Memory B cell (primary cell): ENCODE measurements around the gene ZACN.
"Not testable (repeated sequence)": the region's sequence is repeated elsewhere in the genome, so short reads cannot be mapped to it uniquely, and the experiment has no call there.

Experiments
- ATAC-seq: fragments of 150-1000 bp; cut with Tn5 transposase; 2 replicates; pipeline ENCODE4 v1.10.0; 2021; ENCODE audit warnings: low read depth, mild to moderate bottlenecking, moderate library complexity
- DNase-seq, 2 donors: peaks; one replicate each; pipeline ENCODE4 v3.0.0; 2022; ENCODE audit warnings: low spot score in 2 of 2
- H3K27ac Mint-ChIP-seq: one replicate; pipeline ENCODE4 v1.8.0; 2022; ENCODE audit warnings: mild to moderate bottlenecking, moderate library complexity, mixed read lengths
- H3K27me3 Mint-ChIP-seq: one replicate; pipeline ENCODE4 v1.8.0; 2022; ENCODE audit warnings: mixed read lengths
- H3K36me3 Mint-ChIP-seq: one replicate; pipeline ENCODE4 v1.8.0; 2022; ENCODE audit warnings: mild to moderate bottlenecking, mixed read lengths
- H3K4me1 Mint-ChIP-seq: one replicate; pipeline ENCODE4 v1.8.0; 2022; ENCODE audit warnings: mixed read lengths
- H3K4me3 Mint-ChIP-seq: one replicate; pipeline ENCODE4 v1.8.0; 2022; ENCODE audit warnings: mild to moderate bottlenecking, moderate library complexity, mixed read lengths
- H3K9me3 Mint-ChIP-seq: one replicate; pipeline ENCODE4 v1.8.0; 2022; ENCODE audit warnings: mixed read lengths

Gene ZACN

GRCh38 chr17:76048711-76049110 is 30.3 kb upstream of the ZACN start:
- H3K4me3 Mint-ChIP-seq = no peak overlapping the region
- ATAC-seq (no peak), DNase-seq (no peak)
- peak overlapping the region; percentile 6 for H3K27ac Mint-ChIP-seq
- peaks cover 8% of the 10 kb centered on the region for H3K4me1 Mint-ChIP-seq
- H3K27me3 Mint-ChIP-seq = no peaks in the 10 kb centered on the region
- H3K9me3 Mint-ChIP-seq = no peaks in the 10 kb centered on the region
- peaks cover 35% of the 10 kb centered on the region for H3K36me3 Mint-ChIP-seq

GRCh38 chr17:76049239-76049638 is 29.7 kb upstream of the ZACN start:
- Mint-ChIP-seq H3K36me3 (peaks cover 36% of the 10 kb centered on the region), H3K27ac (peak overlapping the region; percentile 6), H3K4me3 (no peak overlapping the region), H3K9me3 (no peaks in the 10 kb centered on the region), H3K27me3 (no peaks in the 10 kb centered on the region), H3K4me1 (peaks cover 8% of the 10 kb centered on the region)
- DNase-seq = no peak
- no peak for ATAC-seq

GRCh38 chr17:76049836-76050537 is 29.0 kb upstream of the ZACN start:
- Mint-ChIP-seq H3K36me3 (peaks cover 34% of the 10 kb centered on the region), H3K27ac (peak overlapping the region; percentile 6), H3K4me3 (no peak overlapping the region), H3K27me3 (no peaks in the 10 kb centered on the region), H3K4me1 (peaks cover 8% of the 10 kb centered on the region), H3K9me3 (no peaks in the 10 kb centered on the region)
- ATAC-seq = no peak
- no peak for DNase-seq

GRCh38 chr17:76050538-76051467 is 28.2 kb upstream of the ZACN start:
- ATAC-seq (no peak), DNase-seq (no peak)
- H3K36me3 Mint-ChIP-seq = peaks cover 31% of the 10 kb centered on the region
- no peak overlapping the region for H3K27ac Mint-ChIP-seq
- H3K4me1 Mint-ChIP-seq = peaks cover 8% of the 10 kb centered on the region
- H3K9me3 Mint-ChIP-seq = no peaks in the 10 kb centered on the region
- no peaks in the 10 kb centered on the region for H3K27me3 Mint-ChIP-seq
- no peak overlapping the region for H3K4me3 Mint-ChIP-seq

- Mint-ChIP-seq H3K4me3 (no peak overlapping the region), H3K4me1 (peaks cover 8% of the 10 kb centered on the region), H3K27me3 (no peaks in the 10 kb centered on the region), H3K36me3 (peaks cover 35% of the 10 kb centered on the region), H3K27ac (no peak overlapping the region), H3K9me3 (no peaks in the 10 kb centered on the region)
- DNase-seq = no peak
- no peak for ATAC-seq
Observed at GRCh38 chr17:76051561-76051960, 27.4 kb upstream of the ZACN start.

GRCh38 chr17:76053246-76054111 is 25.5 kb upstream of the ZACN start:
- ATAC-seq = no peak
- Mint-ChIP-seq H3K27me3 (no peaks in the 10 kb centered on the region), H3K27ac (no peak overlapping the region), H3K36me3 (peaks cover 36% of the 10 kb centered on the region), H3K9me3 (no peaks in the 10 kb centered on the region), H3K4me3 (no peak overlapping the region), H3K4me1 (peaks cover 3% of the 10 kb centered on the region)
- DNase-seq = no peak

GRCh38 chr17:76054112-76054476 is 24.9 kb upstream of the ZACN start:
- Mint-ChIP-seq H3K9me3 (no peaks in the 10 kb centered on the region), H3K27ac (no peak overlapping the region), H3K36me3 (peaks cover 40% of the 10 kb centered on the region), H3K27me3 (no peaks in the 10 kb centered on the region), H3K4me3 (no peak overlapping the region), H3K4me1 (peaks cover 3% of the 10 kb centered on the region)
- DNase-seq (no peak), ATAC-seq (no peak)

- Mint-ChIP-seq H3K27ac (no peak overlapping the region), H3K4me1 (no peaks in the 10 kb centered on the region), H3K4me3 (no peak overlapping the region), H3K9me3 (no peaks in the 10 kb centered on the region), H3K27me3 (no peaks in the 10 kb centered on the region), H3K36me3 (peaks cover 37% of the 10 kb centered on the region)
- DNase-seq (no peak), ATAC-seq (no peak)
Observed at GRCh38 chr17:76056882-76057281, 22.1 kb upstream of the ZACN start.

- not testable (repeated sequence) for ATAC-seq, H3K9me3 Mint-ChIP-seq, H3K27ac Mint-ChIP-seq, H3K4me3 Mint-ChIP-seq, H3K4me1 Mint-ChIP-seq, DNase-seq, H3K27me3 Mint-ChIP-seq
- peaks cover 36% of the 10 kb centered on the region for H3K36me3 Mint-ChIP-seq
Observed at GRCh38 chr17:76058264-76058663, 20.7 kb upstream of the ZACN start.

- DNase-seq = no peak
- no peaks in the 10 kb centered on the region for H3K9me3 Mint-ChIP-seq
- H3K27ac Mint-ChIP-seq = peak overlapping the region; percentile 85
- H3K4me1 Mint-ChIP-seq = peaks cover 15% of the 10 kb centered on the region
- peak; percentile 93 for ATAC-seq
- no peaks in the 10 kb centered on the region for H3K27me3 Mint-ChIP-seq
- peaks cover 32% of the 10 kb centered on the region for H3K36me3 Mint-ChIP-seq
- peak overlapping the region; percentile 45 for H3K4me3 Mint-ChIP-seq
Observed at GRCh38 chr17:76063875-76064546, 15.0 kb upstream of the ZACN start.

- H3K4me1 Mint-ChIP-seq = peaks cover 17% of the 10 kb centered on the region
- H3K9me3 Mint-ChIP-seq = no peaks in the 10 kb centered on the region
- no peak overlapping the region for H3K27ac Mint-ChIP-seq
- ATAC-seq (no peak), DNase-seq (no peak)
- peaks cover 24% of the 10 kb centered on the region for H3K36me3 Mint-ChIP-seq
- H3K4me3 Mint-ChIP-seq = no peak overlapping the region
- no peaks in the 10 kb centered on the region for H3K27me3 Mint-ChIP-seq
Observed at GRCh38 chr17:76065775-76066174, 13.2 kb upstream of the ZACN start.

- no peak for DNase-seq
- Mint-ChIP-seq H3K27ac (peak overlapping the region; percentile 95), H3K36me3 (peaks cover 5% of the 10 kb centered on the region), H3K4me1 (peaks cover 24% of the 10 kb centered on the region), H3K27me3 (peaks cover 12% of the 10 kb centered on the region), H3K4me3 (peak overlapping the region; percentile 97), H3K9me3 (no peaks in the 10 kb centered on the region)
- ATAC-seq = peak; percentile 8
Observed at GRCh38 chr17:76071531-76072147, 7.3 kb upstream of the ZACN start.
